ENCODE results near the gene SFTA2. TPM values are rescaled to one million over a fixed set of nuclear protein-coding genes. Genes with fewer than 3 reads are reported as not detected.

Gene SFTA2
- total and polyA plus RNA-seq, 10 of the 15 experiments (the other 5 are each of a cell fraction or from before 2014, with no cell fraction given), result 0.15 to 0.92 (median 0.33) TPM; not detected in 4

- TF ChIP-seq YY1 (IDR thresholded peaks at IDR 0.05; ENCODE audit: low read depth, low read length) (no peak), SRF (IDR thresholded peaks at IDR 0.05; ENCODE audit: low read depth in 2 of 2, low read length in 2 of 2) (no peak), MTA3 (IDR thresholded peaks at IDR 0.05; ENCODE audit: borderline replicate concordance, low read length) (no peak), ATF2 (IDR thresholded peaks at IDR 0.05; ENCODE audit: low read length) (no peak), CHD4 (IDR thresholded peaks at IDR 0.05) (no peak), GABPA (IDR thresholded peaks at IDR 0.05; ENCODE audit: low read depth) (no peak)
- TF ChIP-seq, protein P1, sequence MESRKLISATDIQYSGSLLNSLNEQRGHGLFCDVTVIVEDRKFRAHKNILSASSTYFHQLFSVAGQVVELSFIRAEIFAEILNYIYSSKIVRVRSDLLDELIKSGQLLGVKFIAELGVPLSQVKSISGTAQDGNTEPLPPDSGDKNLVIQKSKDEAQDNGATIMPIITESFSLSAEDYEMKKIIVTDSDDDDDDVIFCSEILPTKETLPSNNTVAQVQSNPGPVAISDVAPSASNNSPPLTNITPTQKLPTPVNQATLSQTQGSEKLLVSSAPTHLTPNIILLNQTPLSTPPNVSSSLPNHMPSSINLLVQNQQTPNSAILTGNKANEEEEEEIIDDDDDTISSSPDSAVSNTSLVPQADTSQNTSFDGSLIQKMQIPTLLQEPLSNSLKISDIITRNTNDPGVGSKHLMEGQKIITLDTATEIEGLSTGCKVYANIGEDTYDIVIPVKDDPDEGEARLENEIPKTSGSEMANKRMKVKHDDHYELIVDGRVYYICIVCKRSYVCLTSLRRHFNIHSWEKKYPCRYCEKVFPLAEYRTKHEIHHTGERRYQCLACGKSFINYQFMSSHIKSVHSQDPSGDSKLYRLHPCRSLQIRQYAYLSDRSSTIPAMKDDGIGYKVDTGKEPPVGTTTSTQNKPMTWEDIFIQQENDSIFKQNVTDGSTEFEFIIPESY (IDR thresholded peaks at IDR 0.05), result no peak
These were observed 50.4 kb downstream of the SFTA2 start (continued) for GRCh38 chr6:30881392-30882203.

Small RNA genes within 50 kb of the gene (microRNA-seq; reads per million reads assigned to microRNA genes)
- gene MIR4640, result 3.0 reads per million, percentile 15 among the genes with 10 or more reads in this experiment

Small RNA genes within 50 kb of the gene (small RNA-seq; reads per million reads assigned to genes)
- gene RF00019, result not detected

Other genes starting within 250 kb of the SFTA2 start
Only the 7 nearest of the 19 such genes appear.
- 17.9 and 18.3 TPM in 2 replicates for gene DDR1, start 47.7 kb downstream of the SFTA2 start, total RNA-seq (2014; rRNA removed)
- 11.2 and 11.6 TPM in 2 replicates for gene DDR1, start 47.7 kb downstream of the SFTA2 start, total RNA-seq (2014; rRNA removed; fragmentation: Illumina TruSeq; extraction: Trizol)
- gene DDR1, start 47.7 kb downstream of the SFTA2 start, total RNA-seq (2021), result 39.0 and 39.9 TPM in 2 replicates
- 19.2 and 27.8 TPM in 2 replicates for gene DDR1, start 47.7 kb downstream of the SFTA2 start, polyA plus RNA-seq (2011; rRNA removed)
- gene DDR1, start 47.7 kb downstream of the SFTA2 start, polyA plus RNA-seq (2014; fragmentation: Illumina TruSeq; extraction: Trizol), result 8.0 and 12.2 TPM in 2 replicates
- 1 to 10 TPM; 1.1 to 2.2 TPM for gene DDR1, start 47.7 kb downstream of the SFTA2 start, polyA plus RNA-seq (2014; fragmentation: Nextera tagmentation; extraction: Ambion mirVana)
- 21.5 and 23.0 TPM in 2 replicates for gene DDR1, start 47.7 kb downstream of the SFTA2 start, polyA plus RNA-seq (2014; rRNA removed)
- gene DDR1, start 47.7 kb downstream of the SFTA2 start, polyA plus RNA-seq (2016; fragmentation: Nextera tagmentation; extraction: Ambion mirVana), result 1 to 10 TPM; 8.9 to 9.1 TPM
- 16.8 and 17.3 TPM in 2 replicates for gene GTF2H4, start 24.0 kb downstream of the SFTA2 start, total RNA-seq (2014; rRNA removed)
- 20.4 and 24.2 TPM in 2 replicates for gene GTF2H4, start 24.0 kb downstream of the SFTA2 start, total RNA-seq (2014; rRNA removed; fragmentation: Illumina TruSeq; extraction: Trizol)
- gene GTF2H4, start 24.0 kb downstream of the SFTA2 start, total RNA-seq (2021), result 43.4 and 43.8 TPM in 2 replicates
- gene GTF2H4, start 24.0 kb downstream of the SFTA2 start, polyA plus RNA-seq (2011; rRNA removed), result 20.8 and 43.4 TPM in 2 replicates
- 39.5 and 40.3 TPM in 2 replicates for gene GTF2H4, start 24.0 kb downstream of the SFTA2 start, polyA plus RNA-seq (2014; fragmentation: Illumina TruSeq; extraction: Trizol)
- gene GTF2H4, start 24.0 kb downstream of the SFTA2 start, polyA plus RNA-seq (2014; fragmentation: Nextera tagmentation; extraction: Ambion mirVana), result 1 to 10 TPM; 1.1 to 2.2 TPM
- gene GTF2H4, start 24.0 kb downstream of the SFTA2 start, polyA plus RNA-seq (2014; rRNA removed), result 41.0 and 55.8 TPM in 2 replicates
- gene GTF2H4, start 24.0 kb downstream of the SFTA2 start, polyA plus RNA-seq (2016; fragmentation: Nextera tagmentation; extraction: Ambion mirVana), result 10 to 100 TPM in 1 of 2 experiments, 1 to 10 TPM in 1; 9.2 to 12.4 TPM
- 61.6 and 70.7 TPM in 2 replicates for gene VARS2, start 17.9 kb downstream of the SFTA2 start, total RNA-seq (2014; rRNA removed)
- gene VARS2, start 17.9 kb downstream of the SFTA2 start, total RNA-seq (2014; rRNA removed; fragmentation: Illumina TruSeq; extraction: Trizol), result 28.2 and 30.3 TPM in 2 replicates
- 64.3 and 71.2 TPM in 2 replicates for gene VARS2, start 17.9 kb downstream of the SFTA2 start, total RNA-seq (2021)
- 34.6 and 59.9 TPM in 2 replicates for gene VARS2, start 17.9 kb downstream of the SFTA2 start, polyA plus RNA-seq (2011; rRNA removed)
- 21.8 and 38.1 TPM in 2 replicates for gene VARS2, start 17.9 kb downstream of the SFTA2 start, polyA plus RNA-seq (2014; fragmentation: Illumina TruSeq; extraction: Trizol)
- gene VARS2, start 17.9 kb downstream of the SFTA2 start, polyA plus RNA-seq (2014; fragmentation: Nextera tagmentation; extraction: Ambion mirVana), result 1 to 10 TPM; 3.8 to 4.3 TPM
- gene VARS2, start 17.9 kb downstream of the SFTA2 start, polyA plus RNA-seq (2014; rRNA removed), result 56.0 and 56.4 TPM in 2 replicates
- gene VARS2, start 17.9 kb downstream of the SFTA2 start, polyA plus RNA-seq (2016; fragmentation: Nextera tagmentation; extraction: Ambion mirVana), result 10 to 100 TPM; 47.2 to 51.0 TPM
- gene MUCL3, start 8.8 kb upstream of the SFTA2 start, total RNA-seq (2014; rRNA removed), result 0.68 and 0.76 TPM in 2 replicates
- gene MUCL3, start 8.8 kb upstream of the SFTA2 start, total RNA-seq (2014; rRNA removed; fragmentation: Illumina TruSeq; extraction: Trizol), result 0.54 and 0.64 TPM in 2 replicates
- 0.28 and 0.48 TPM in 2 replicates for gene MUCL3, start 8.8 kb upstream of the SFTA2 start, total RNA-seq (2021)
- gene MUCL3, start 8.8 kb upstream of the SFTA2 start, polyA plus RNA-seq (2011; rRNA removed), result 0.03 TPM in 2 replicates
- gene MUCL3, start 8.8 kb upstream of the SFTA2 start, polyA plus RNA-seq (2014; fragmentation: Illumina TruSeq; extraction: Trizol), result 0.73 and 1.4 TPM in 2 replicates
- 1 to 10 TPM; 1.2 to 1.4 TPM for gene MUCL3, start 8.8 kb upstream of the SFTA2 start, polyA plus RNA-seq (2014; fragmentation: Nextera tagmentation; extraction: Ambion mirVana)
- gene MUCL3, start 8.8 kb upstream of the SFTA2 start, polyA plus RNA-seq (2014; rRNA removed), result 0.79 and 0.83 TPM in 2 replicates
- gene MUCL3, start 8.8 kb upstream of the SFTA2 start, polyA plus RNA-seq (2016; fragmentation: Nextera tagmentation; extraction: Ambion mirVana), result under 1 TPM; 0.04 to 0.08 TPM
- not detected in 2 replicates for gene MUC21, start 51.5 kb upstream of the SFTA2 start, total RNA-seq (2014; rRNA removed)
- not detected in 2 replicates for gene MUC21, start 51.5 kb upstream of the SFTA2 start, total RNA-seq (2014; rRNA removed; fragmentation: Illumina TruSeq; extraction: Trizol)
- not detected in 2 replicates for gene MUC21, start 51.5 kb upstream of the SFTA2 start, total RNA-seq (2021)
- not detected in 2 replicates for gene MUC21, start 51.5 kb upstream of the SFTA2 start, polyA plus RNA-seq (2011; rRNA removed)
- not detected in 2 replicates for gene MUC21, start 51.5 kb upstream of the SFTA2 start, polyA plus RNA-seq (2014; fragmentation: Illumina TruSeq; extraction: Trizol)
- gene MUC21, start 51.5 kb upstream of the SFTA2 start, polyA plus RNA-seq (2014; fragmentation: Nextera tagmentation; extraction: Ambion mirVana), result under 1 TPM in 1 of 2 experiments, not detected in 1; 0.02 TPM
- gene MUC21, start 51.5 kb upstream of the SFTA2 start, polyA plus RNA-seq (2014; rRNA removed), result not detected in 2 replicates
- gene MUC21, start 51.5 kb upstream of the SFTA2 start, polyA plus RNA-seq (2016; fragmentation: Nextera tagmentation; extraction: Ambion mirVana), result not detected
- gene MUC22, start 78.3 kb upstream of the SFTA2 start, total RNA-seq (2014; rRNA removed), result under 0.01 TPM in 2 replicates
- gene MUC22, start 78.3 kb upstream of the SFTA2 start, total RNA-seq (2014; rRNA removed; fragmentation: Illumina TruSeq; extraction: Trizol), result 0.09 TPM in 1 of 2 replicates, not detected in the other
- 0.03 TPM in 1 of 2 replicates, not detected in the other for gene MUC22, start 78.3 kb upstream of the SFTA2 start, total RNA-seq (2021)
- not detected in 2 replicates for gene MUC22, start 78.3 kb upstream of the SFTA2 start, polyA plus RNA-seq (2011; rRNA removed)
- gene MUC22, start 78.3 kb upstream of the SFTA2 start, polyA plus RNA-seq (2014; fragmentation: Illumina TruSeq; extraction: Trizol), result 0.06 TPM in 2 replicates
- gene MUC22, start 78.3 kb upstream of the SFTA2 start, polyA plus RNA-seq (2014; fragmentation: Nextera tagmentation; extraction: Ambion mirVana), result under 1 TPM in 1 of 2 experiments, not detected in 1; 0.06 TPM
- gene MUC22, start 78.3 kb upstream of the SFTA2 start, polyA plus RNA-seq (2014; rRNA removed), result 0.01 and 0.03 TPM in 2 replicates
- not detected for gene MUC22, start 78.3 kb upstream of the SFTA2 start, polyA plus RNA-seq (2016; fragmentation: Nextera tagmentation; extraction: Ambion mirVana)
- not detected in 2 replicates for gene C6orf15, start 180.4 kb upstream of the SFTA2 start, total RNA-seq (2014; rRNA removed)
- gene C6orf15, start 180.4 kb upstream of the SFTA2 start, total RNA-seq (2014; rRNA removed; fragmentation: Illumina TruSeq; extraction: Trizol), result not detected in 2 replicates
- gene C6orf15, start 180.4 kb upstream of the SFTA2 start, total RNA-seq (2021), result not detected in 2 replicates
- gene C6orf15, start 180.4 kb upstream of the SFTA2 start, polyA plus RNA-seq (2011; rRNA removed), result not detected in 2 replicates
- gene C6orf15, start 180.4 kb upstream of the SFTA2 start, polyA plus RNA-seq (2014; fragmentation: Illumina TruSeq; extraction: Trizol), result not detected in 2 replicates
- not detected for gene C6orf15, start 180.4 kb upstream of the SFTA2 start, polyA plus RNA-seq (2014; fragmentation: Nextera tagmentation; extraction: Ambion mirVana)
- gene C6orf15, start 180.4 kb upstream of the SFTA2 start, polyA plus RNA-seq (2014; rRNA removed), result not detected in 2 replicates
- gene C6orf15, start 180.4 kb upstream of the SFTA2 start, polyA plus RNA-seq (2016; fragmentation: Nextera tagmentation; extraction: Ambion mirVana), result not detected